HCT116 (cell line): ENCODE data around the gene THSD4. TPM values are rescaled to one million over a fixed set of nuclear protein-coding genes. Genes with fewer than 3 reads are reported as not detected.

Source experiments
- ATAC-seq: fragments of 200-7000 bp; cut with Tn5 transposase; 2 replicates; pipeline ENCODE4 v1.9.1; 2020; ENCODE audit warnings: mild to moderate bottlenecking, moderate library complexity
- BruUV-seq: library from RNA; stranded (reverse); fragments of 400-500 nt; replicated peaks from 2 replicates; lab custom pipeline; 2021; lab: Mats Ljungman, UMichigan
- CTCF ChIA-PET: fragments of 300-600 bp; sonication (Branson Sonifier 250); formaldehyde crosslinking; loops from one replicate; lab custom pipeline; 2021; ENCODE audit warnings: antibody characterized with exemption; lab: Charles Lee
- POLR2A ChIA-PET: fragments of 300-600, 350-600 bp; sonication (Branson Sonifier 250); formaldehyde crosslinking; loops from one replicate; lab custom pipeline; 2021; ENCODE audit warnings: antibody characterized with exemption; lab: Charles Lee
- RAD21 ChIA-PET, 2 experiments: fragments of 300-600 bp; sonication (Branson Sonifier 250); formaldehyde crosslinking; loops; one replicate each; lab custom pipeline; 2023; ENCODE audit warnings: low total read pairs in 2 of 2; ENCODE audit not compliant: uncharacterized antibody in 2 of 2, unreplicated experiment in 2 of 2, low non-redundant PET in 1 of 2; lab: Charles Lee
- DNase-seq: peaks from one replicate; pipeline ENCODE4 v3.0.0-alpha.2; 2010; ENCODE audit warnings: low read depth, low spot score
- H2AFZ ChIP-seq: fragments of 200-600 bp; shearing (Covaris generic), sonication (generic); 2 replicates; pipeline ENCODE4 v1.6.1; 2017; ENCODE audit warnings: low read depth, mixed run types, mixed read lengths, antibody characterized with exemption, low read length; ENCODE audit not compliant: poor library complexity, severe bottlenecking
- H3K27ac ChIP-seq: 2 replicates; pipeline ENCODE4 v1.5.1; 2012; ENCODE audit warnings: low read depth, low read length
- H3K27me3 ChIP-seq: fragments of 200-600 bp; sonication (generic); 2 replicates; pipeline ENCODE4 v1.6.1; 2016; ENCODE audit warnings: mixed run types, low read length, mixed read lengths; ENCODE audit not compliant: insufficient read depth
- H3K36me3 ChIP-seq, 2 experiments: fragments of 200-500 bp in 1 of 2; fragments of 200-600 bp in 1 of 2; sonication (Bioruptor generic) in 1 of 2; sonication (generic) in 1 of 2; 2 replicates each; pipeline versions ENCODE4 v1.5.1 to v1.6.1; 2014 to 2016; ENCODE audit warnings: low read length in 2 of 2, inconsistent platforms in 1 of 2, mixed read lengths in 1 of 2, mixed run types in 1 of 2; ENCODE audit not compliant: insufficient read depth in 2 of 2, control insufficient read depth in 1 of 2
- H3K4me1 ChIP-seq, 2 experiments: fragments of 200-600 bp in 1 of 2; sonication (generic) in 1 of 2; 2 replicates each; pipeline versions ENCODE4 v1.5.1 to v1.6.1; 2012 to 2017; ENCODE audit warnings: low read length in 2 of 2, inconsistent platforms in 1 of 2, mild to moderate bottlenecking in 1 of 2, mixed read lengths in 1 of 2, mixed run types in 1 of 2, moderate library complexity in 1 of 2; ENCODE audit not compliant: insufficient read depth in 2 of 2, control insufficient read depth in 1 of 2
- H3K4me2 ChIP-seq: fragments of 200-600 bp; sonication (generic); 2 replicates; pipeline ENCODE4 v1.6.1; 2017; ENCODE audit warnings: mixed run types, low read length, mixed read lengths
- H3K4me3 ChIP-seq, 2 experiments: fragments of 200-600 bp in 1 of 2; sonication (generic) in 1 of 2; replicated peaks in 1 of 2; 2 replicates each; pipeline ENCODE4 v1.5.1; 2011 to 2016; ENCODE audit warnings: low read length in 2 of 2, control low read depth in 1 of 2, low read depth in 1 of 2, mild to moderate bottlenecking in 1 of 2, mixed read lengths in 1 of 2, mixed run types in 1 of 2
- H3K79me2 ChIP-seq: fragments of 200-600 bp; sonication (generic); 2 replicates; pipeline ENCODE4 v1.6.1; 2017; ENCODE audit warnings: mild to moderate bottlenecking, mixed run types, low read length, moderate library complexity, mixed read lengths; ENCODE audit not compliant: insufficient read depth
- H3K9ac ChIP-seq: fragments of 200-600 bp; sonication (generic); 2 replicates; pipeline ENCODE4 v1.6.1; 2016; ENCODE audit warnings: low read length, mixed read lengths
- H3K9me2 ChIP-seq: fragments of 200-600 bp; sonication (generic), shearing (Covaris generic); 2 replicates; pipeline ENCODE4 v1.6.1; 2017; ENCODE audit warnings: mixed run types, mild to moderate bottlenecking, moderate library complexity; ENCODE audit not compliant: insufficient read depth
- H3K9me3 ChIP-seq, 2 experiments: fragments of 200-500 bp in 1 of 2; fragments of 200-600 bp in 1 of 2; sonication (Bioruptor generic) in 1 of 2; sonication (generic) in 1 of 2; 2 replicates each; pipeline ENCODE4 v1.6.1; 2014 to 2017; ENCODE audit warnings: low read length in 2 of 2, mixed read lengths in 2 of 2, inconsistent platforms in 1 of 2, low read depth in 1 of 2, mild to moderate bottlenecking in 1 of 2, mixed run types in 1 of 2, moderate library complexity in 1 of 2; ENCODE audit not compliant: control insufficient read depth in 1 of 2, insufficient read depth in 1 of 2
- H4K20me1 ChIP-seq: fragments of 200-600 bp; sonication (generic), shearing (Covaris generic); 2 replicates; pipeline ENCODE4 v1.6.1; 2017; ENCODE audit warnings: mixed run types, mild to moderate bottlenecking, moderate library complexity; ENCODE audit not compliant: insufficient read depth
- CBX3 ChIP-seq: IDR thresholded peaks from 2 replicates; pipeline ENCODE4 v1.6.1; 2012; ENCODE audit warnings: low read depth
- EZH2phosphoT487 ChIP-seq: fragments of 200-600 bp; IDR thresholded peaks from 2 replicates; pipeline ENCODE4 v1.6.1; 2018; ENCODE audit warnings: antibody characterized with exemption, borderline replicate concordance
- SP1 ChIP-seq: IDR thresholded peaks from 2 replicates; pipeline ENCODE4 v1.6.1; 2012; ENCODE audit warnings: low read depth
- TCF7L2 ChIP-seq: IDR thresholded peaks from 2 replicates; pipeline ENCODE4 v1.7.0; 2011; ENCODE audit warnings: borderline replicate concordance, inconsistent platforms; ENCODE audit not compliant: insufficient read depth, insufficient read length; ENCODE audit errors: extremely low read depth
- YY1 ChIP-seq: IDR thresholded peaks from 2 replicates; pipeline ENCODE4 v1.6.1; 2011; ENCODE audit warnings: low read length, low read depth, moderate library complexity, mild to moderate bottlenecking; ENCODE audit not compliant: insufficient replicate concordance; ENCODE audit errors: extremely low read depth
- intact Hi-C: fragments of 100-400 bp; cut with micrococcal nuclease; formaldehyde crosslinking; loops from 2 replicates; pipeline ENCODE4 v1.10.0; 2022
- total RNA-seq: library from RNA; stranded (reverse); gene quantifications from one replicate; pipeline ENCODE4 v1.2.1, GENCODE V29; 2021; ENCODE audit not compliant: unreplicated experiment
- TF ChIP-seq, protein P1 (sequence below), 3 experiments: fragments of 200-600 bp in 1 of 3; sonication (generic) in 1 of 3; IDR thresholded peaks in 2 of 3; conservative IDR thresholded peaks in 1 of 3; 2 replicates each; pipeline ENCODE4 v1.5.1; 2012 to 2017; ENCODE audit warnings: low read depth in 2 of 3, low read length in 2 of 3, antibody characterized with exemption in 1 of 3, borderline replicate concordance in 1 of 3, control low read depth in 1 of 3, mild to moderate bottlenecking in 1 of 3, mixed read lengths in 1 of 3, mixed run types in 1 of 3, moderate library complexity in 1 of 3; ENCODE audit not compliant: insufficient read depth in 1 of 3
- TF ChIP-seq, protein P2 (sequence below): IDR thresholded peaks from 2 replicates; pipeline ENCODE4 v1.6.1; 2011; ENCODE audit warnings: mild to moderate bottlenecking, low read length, moderate library complexity; ENCODE audit not compliant: insufficient replicate concordance; ENCODE audit errors: extremely low read depth

THSD4 gene
- total RNA-seq, 1 experiment from 2014 or later: 30.5 TPM

DNA sequence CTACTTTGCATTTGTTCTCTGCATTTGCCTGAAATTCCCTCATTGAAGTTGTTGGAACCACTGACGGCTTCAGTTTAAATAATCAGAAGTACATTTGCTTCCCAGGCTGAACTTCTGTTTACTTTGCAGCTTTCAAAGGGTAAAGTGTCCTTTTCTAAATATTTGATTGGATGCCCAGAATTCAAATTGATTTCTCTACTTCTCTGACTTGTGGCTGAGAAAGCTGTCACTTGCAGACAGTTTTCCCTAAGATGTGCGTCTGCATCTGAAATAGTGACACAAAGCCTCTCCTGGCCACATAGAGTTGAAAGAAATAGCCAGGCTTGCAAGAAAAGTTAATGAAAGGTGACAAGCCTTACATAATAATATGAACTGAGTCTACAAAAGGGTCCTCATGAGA lies 299.6 kb downstream of the THSD4 start:
- H3K27me3 ChIP-seq: no peaks in the 10 kb centered on the region
- H3K27ac ChIP-seq: no peak overlapping the region; the same call in 1 of the 2 replicates
- TF ChIP-seq, protein P1, sequence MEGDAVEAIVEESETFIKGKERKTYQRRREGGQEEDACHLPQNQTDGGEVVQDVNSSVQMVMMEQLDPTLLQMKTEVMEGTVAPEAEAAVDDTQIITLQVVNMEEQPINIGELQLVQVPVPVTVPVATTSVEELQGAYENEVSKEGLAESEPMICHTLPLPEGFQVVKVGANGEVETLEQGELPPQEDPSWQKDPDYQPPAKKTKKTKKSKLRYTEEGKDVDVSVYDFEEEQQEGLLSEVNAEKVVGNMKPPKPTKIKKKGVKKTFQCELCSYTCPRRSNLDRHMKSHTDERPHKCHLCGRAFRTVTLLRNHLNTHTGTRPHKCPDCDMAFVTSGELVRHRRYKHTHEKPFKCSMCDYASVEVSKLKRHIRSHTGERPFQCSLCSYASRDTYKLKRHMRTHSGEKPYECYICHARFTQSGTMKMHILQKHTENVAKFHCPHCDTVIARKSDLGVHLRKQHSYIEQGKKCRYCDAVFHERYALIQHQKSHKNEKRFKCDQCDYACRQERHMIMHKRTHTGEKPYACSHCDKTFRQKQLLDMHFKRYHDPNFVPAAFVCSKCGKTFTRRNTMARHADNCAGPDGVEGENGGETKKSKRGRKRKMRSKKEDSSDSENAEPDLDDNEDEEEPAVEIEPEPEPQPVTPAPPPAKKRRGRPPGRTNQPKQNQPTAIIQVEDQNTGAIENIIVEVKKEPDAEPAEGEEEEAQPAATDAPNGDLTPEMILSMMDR (IDR thresholded peaks at IDR 0.05 in 2 of 3, conservative IDR thresholded peaks at IDR 0.05 in 1 of 3; ENCODE audit: borderline replicate concordance in 1 of 3, insufficient read depth in 1 of 3, low read depth in 2 of 3, low read length in 2 of 3): no peak
- TF ChIP-seq TCF7L2 (no peak), YY1 (no peak)
- H3K9me2 ChIP-seq: no peaks in the 10 kb centered on the region
- POLR2A ChIA-PET: no interaction called here
- H2AFZ ChIP-seq: no peak overlapping the region
- no peak overlapping the region for H3K4me3 ChIP-seq
- no peak overlapping the region for H3K4me2 ChIP-seq
- no peak overlapping the region for H3K9ac ChIP-seq
- no peaks in the 10 kb centered on the region for H3K36me3 ChIP-seq
- peaks cover 17 to 28% of the 10 kb centered on the region in 2 experiments for H3K4me1 ChIP-seq
- H3K79me2 ChIP-seq: no peaks in the 10 kb centered on the region
- DNase-seq (no peak), ATAC-seq (no peak)
- RAD21 ChIA-PET: no interaction called here
- intact Hi-C loops: no loop called here
- BruUV-seq: no TSS peak
- CTCF ChIA-PET: no interaction called here
- H3K9me3 ChIP-seq: no peaks in the 10 kb centered on the region
- H4K20me1 ChIP-seq: no peaks in the 10 kb centered on the region

DNA sequence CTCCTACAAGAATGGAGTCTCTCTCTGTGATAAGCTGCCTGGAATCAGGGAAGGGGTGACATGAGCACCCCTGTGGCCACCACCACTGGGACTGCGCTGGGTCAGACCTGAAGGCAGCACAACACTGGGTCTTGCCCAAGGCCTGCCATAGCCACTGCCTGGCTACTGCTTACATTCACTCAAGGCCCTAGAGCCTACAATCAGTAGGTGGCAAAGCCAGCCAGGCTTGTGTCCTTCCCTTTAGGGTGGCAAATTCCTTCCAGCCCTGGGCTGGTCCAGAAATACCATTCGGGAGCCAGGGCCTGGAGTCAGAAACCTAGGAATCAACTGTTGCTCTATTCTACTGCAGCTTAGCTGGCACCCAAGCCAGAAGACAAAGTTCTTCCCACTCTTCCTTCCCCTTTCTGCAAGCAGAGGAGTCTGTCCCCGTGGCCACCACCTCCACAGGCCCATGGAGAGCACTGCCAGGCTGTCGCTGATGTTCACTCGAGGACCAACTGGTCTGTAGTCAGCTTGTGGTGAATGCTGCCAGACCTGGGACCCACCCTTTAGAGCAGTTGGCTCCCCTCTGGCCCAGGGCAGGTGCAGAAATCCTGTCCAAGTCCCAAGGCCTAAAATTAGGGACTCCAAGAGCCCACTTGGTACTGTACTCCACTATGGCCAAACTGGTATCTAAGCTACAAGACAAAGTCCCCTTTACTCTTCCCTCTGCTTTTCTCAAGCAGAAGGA lies 307.4 kb downstream of the THSD4 start:
- Histone ChIP-seq H3K9me3 (no peaks in the 10 kb centered on the region), H3K9ac (no peak overlapping the region), H3K4me3 (no peak overlapping the region), H4K20me1 (no peaks in the 10 kb centered on the region), H3K27ac (no peak overlapping the region), H3K4me2 (no peak overlapping the region), H3K79me2 (no peaks in the 10 kb centered on the region), H3K27me3 (no peaks in the 10 kb centered on the region), H3K9me2 (no peaks in the 10 kb centered on the region), H2AFZ (no peak overlapping the region), H3K36me3 (no peaks in the 10 kb centered on the region), H3K4me1 (no peaks in the 10 kb centered on the region)
- ATAC-seq: no peak
- no TSS peak for BruUV-seq
- ChIA-PET POLR2A (no interaction called here), CTCF (no interaction called here), RAD21 (no interaction called here)
- TF ChIP-seq CBX3 (no peak), SP1 (no peak), YY1 (no peak), EZH2phosphoT487 (no peak)
- TF ChIP-seq, protein P2, sequence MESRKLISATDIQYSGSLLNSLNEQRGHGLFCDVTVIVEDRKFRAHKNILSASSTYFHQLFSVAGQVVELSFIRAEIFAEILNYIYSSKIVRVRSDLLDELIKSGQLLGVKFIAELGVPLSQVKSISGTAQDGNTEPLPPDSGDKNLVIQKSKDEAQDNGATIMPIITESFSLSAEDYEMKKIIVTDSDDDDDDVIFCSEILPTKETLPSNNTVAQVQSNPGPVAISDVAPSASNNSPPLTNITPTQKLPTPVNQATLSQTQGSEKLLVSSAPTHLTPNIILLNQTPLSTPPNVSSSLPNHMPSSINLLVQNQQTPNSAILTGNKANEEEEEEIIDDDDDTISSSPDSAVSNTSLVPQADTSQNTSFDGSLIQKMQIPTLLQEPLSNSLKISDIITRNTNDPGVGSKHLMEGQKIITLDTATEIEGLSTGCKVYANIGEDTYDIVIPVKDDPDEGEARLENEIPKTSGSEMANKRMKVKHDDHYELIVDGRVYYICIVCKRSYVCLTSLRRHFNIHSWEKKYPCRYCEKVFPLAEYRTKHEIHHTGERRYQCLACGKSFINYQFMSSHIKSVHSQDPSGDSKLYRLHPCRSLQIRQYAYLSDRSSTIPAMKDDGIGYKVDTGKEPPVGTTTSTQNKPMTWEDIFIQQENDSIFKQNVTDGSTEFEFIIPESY: no peak
- intact Hi-C loops: no loop called here
- no peak for DNase-seq
